Gastrocnemius medialis (tissue), 4 donors: Measurements from ENCODE around the gene GSTM3. TPM values are rescaled to one million over a fixed set of nuclear protein-coding genes. Genes with fewer than 3 reads are reported as not detected.

Source experiments
- ATAC-seq, 2 donors: fragments of 150-250 bp; one replicate each; pipeline ENCODE4 v1.9.1; 2016
- DNase-seq, 2 donors: peaks; one replicate each; pipeline ENCODE4 v3.0.0-alpha.2; 2019
- H3K27ac ChIP-seq, 4 donors: fragments of 200-600 bp; sonication (generic); 1 replicate in 1 of 4; 2 replicates in 3 of 4; pipeline ENCODE4 v1.5.1; 2016 to 2018; ENCODE audit warnings: mild to moderate bottlenecking in 2 of 4, moderate library complexity in 1 of 4
- H3K27me3 ChIP-seq, 3 donors: fragments of 200-600 bp; sonication (generic) in 2 of 3; 1 replicate in 1 of 3; 2 replicates in 2 of 3; pipeline versions ENCODE4 v1.5.1 to v1.6.0; 2016 to 2019; ENCODE audit warnings: mild to moderate bottlenecking in 1 of 3, moderate library complexity in 1 of 3
- H3K36me3 ChIP-seq, 2 donors: fragments of 200-600 bp; sonication (generic) in 1 of 2; one replicate each; pipeline ENCODE4 v1.5.1; 2017 to 2018
- H3K4me1 ChIP-seq, 2 donors: fragments of 200-600 bp; sonication (generic) in 1 of 2; one replicate each; pipeline ENCODE4 v1.5.1; 2016 to 2017; ENCODE audit warnings: mild to moderate bottlenecking in 2 of 2
- H3K4me3 ChIP-seq, 4 donors: fragments of 200-600 bp; sonication (generic) in 3 of 4; 1 replicate in 1 of 4; 2 replicates in 3 of 4; pipeline ENCODE4 v1.5.1; 2016 to 2019; ENCODE audit warnings: mild to moderate bottlenecking in 2 of 4
- H3K9me3 ChIP-seq, 3 donors: fragments of 200-600 bp; sonication (generic) in 2 of 3; 1 replicate in 1 of 3; 2 replicates in 2 of 3; pipeline ENCODE4 v1.5.1; 2016 to 2019
- CTCF ChIP-seq, 5 experiments: fragments of 450-650 bp in 3 of 5; fragments of 200-600 bp in 2 of 5; sonication (generic) in 2 of 5; IDR thresholded peaks in 4 of 5; conservative IDR thresholded peaks in 1 of 5; 1 replicate in 4 of 5; 2 replicates in 1 of 5; pipeline ENCODE4 v1.5.1; 2016 to 2019; ENCODE audit warnings: antibody characterized with exemption in 5 of 5, mild to moderate bottlenecking in 3 of 5, moderate library complexity in 3 of 5
- POLR2A ChIP-seq, 2 donors: fragments of 450-650 bp; IDR thresholded peaks; one replicate each; pipeline ENCODE4 v1.6.1; 2017; ENCODE audit warnings: antibody characterized with exemption in 2 of 2, mild to moderate bottlenecking in 2 of 2, moderate library complexity in 2 of 2
- in situ Hi-C, 4 donors: fragments of 200-750 bp; cut with MboI; loops; one replicate each; pipeline versions ENCODE4 v1.15.0 to v1.8.0; 2017; ENCODE audit warnings: low sequenced_read_pairs in 4 of 4
- intact Hi-C: fragments of 100-400 bp; cut with DNase I; formaldehyde crosslinking; loops from one replicate; pipeline ENCODE4 v1.15.1; 2023; ENCODE audit warnings: low total_unique reads
- total RNA-seq, 4 donors: library from RNA; depleted of rRNA; stranded (reverse); fragments of >200 nt; gene quantifications; one replicate each; pipeline versions ENCODE4 v1.1.0 to v1.2.3, GENCODE V29; 2016

GSTM3 gene
- total RNA-seq, 4 donors from 2014 or later: 54.2 to 85.6 (median 71.8) TPM

GRCh38 chr1:109787845-109788601 lies 47.2 kb upstream of the GSTM3 start:
- Histone ChIP-seq H3K4me3 (no peak overlapping the region), H3K27me3 (no peaks in the 10 kb centered on the region), H3K9me3 (no peaks in the 10 kb centered on the region), H3K4me1 (peaks cover 22 to 34% of the 10 kb centered on the region in 2 donors), H3K27ac (no peak overlapping the region), H3K36me3 (no peaks in the 10 kb centered on the region)
- in situ Hi-C loops: no loop called here
- TF ChIP-seq POLR2A (IDR thresholded peaks at IDR 0.05): no peak
- peak in 1 of 2 donors; percentile 6 for DNase-seq
- ATAC-seq: no peak
- intact Hi-C loops: no loop called here

- intact Hi-C loops: no loop called here
- Histone ChIP-seq H3K4me3 (no peak overlapping the region), H3K36me3 (no peaks in the 10 kb centered on the region), H3K4me1 (peaks cover 15 to 27% of the 10 kb centered on the region in 2 donors), H3K9me3 (no peaks in the 10 kb centered on the region), H3K27ac (no peak overlapping the region), H3K27me3 (no peaks in the 10 kb centered on the region)
- in situ Hi-C loops: no loop called here
- TF ChIP-seq CTCF (IDR thresholded peaks at IDR 0.05 in 4 of 5, conservative IDR thresholded peaks at IDR 0.05 in 1 of 5) (no peak), POLR2A (IDR thresholded peaks at IDR 0.05) (no peak)
- ATAC-seq (no peak), DNase-seq (peak in 1 of 2 donors; percentile 8)
Measured at GRCh38 chr1:109787211-109787844, 46.5 kb upstream of the GSTM3 start.

- ATAC-seq (no peak), DNase-seq (peak in 1 of 2 donors; percentile 5)
- intact Hi-C loops: no loop called here
- in situ Hi-C loops: no loop called here
- Histone ChIP-seq H3K9me3 (no peaks in the 10 kb centered on the region), H3K36me3 (no peaks in the 10 kb centered on the region), H3K27ac (no peak overlapping the region), H3K4me1 (peaks cover 7 to 20% of the 10 kb centered on the region in 2 donors), H3K4me3 (no peak overlapping the region), H3K27me3 (no peaks in the 10 kb centered on the region)
- no peak for TF ChIP-seq POLR2A (IDR thresholded peaks at IDR 0.05)
- no peak for TF ChIP-seq CTCF (IDR thresholded peaks at IDR 0.05 in 4 of 5, conservative IDR thresholded peaks at IDR 0.05 in 1 of 5)
Measured at GRCh38 chr1:109786531-109787021, 45.7 kb upstream of the GSTM3 start.

GRCh38 chr1:109786112-109786480 lies 45.3 kb upstream of the GSTM3 start:
- Histone ChIP-seq H3K27ac (no peak overlapping the region), H3K27me3 (no peaks in the 10 kb centered on the region), H3K4me3 (no peak overlapping the region), H3K9me3 (no peaks in the 10 kb centered on the region), H3K36me3 (no peaks in the 10 kb centered on the region), H3K4me1 (peaks cover 3 to 15% of the 10 kb centered on the region in 2 donors)
- TF ChIP-seq CTCF (IDR thresholded peaks at IDR 0.05 in 4 of 5, conservative IDR thresholded peaks at IDR 0.05 in 1 of 5) (no peak), POLR2A (IDR thresholded peaks at IDR 0.05) (no peak)
- in situ Hi-C loops (no loop called here), intact Hi-C loops (no loop called here)
- DNase-seq (peak in 1 of 2 donors; percentile 4), ATAC-seq (no peak)

- no peaks in the 10 kb centered on the region for H3K9me3 ChIP-seq
- H3K4me3 ChIP-seq: no peak overlapping the region
- DNase-seq (peak in 1 of 2 donors; percentile 2), ATAC-seq (no peak)
- H3K27me3 ChIP-seq: no peaks in the 10 kb centered on the region
- intact Hi-C loops (no loop called here), in situ Hi-C loops (no loop called here)
- no peak overlapping the region for H3K27ac ChIP-seq
- H3K36me3 ChIP-seq: no peaks in the 10 kb centered on the region
- peaks cover 0 to 12% of the 10 kb centered on the region in 2 donors for H3K4me1 ChIP-seq
- TF ChIP-seq POLR2A (IDR thresholded peaks at IDR 0.05): no peak
- no peak for TF ChIP-seq CTCF (IDR thresholded peaks at IDR 0.05 in 4 of 5, conservative IDR thresholded peaks at IDR 0.05 in 1 of 5)
Measured at GRCh38 chr1:109785446-109786111, 44.7 kb upstream of the GSTM3 start.
